OCI-LY3 (cell line): ENCODE data around the gene BST1.

Source experiments
- EZH2phosphoT487 ChIP-seq: fragments of 200-600 bp; shearing (Covaris generic); IDR thresholded peaks from 2 replicates; pipeline ENCODE4 v1.6.1; 2018; ENCODE audit warnings: antibody characterized with exemption, mixed run types, low read depth
- TF ChIP-seq, protein P1 (sequence below): fragments of 200-600, 300-600 bp; sonication (generic); IDR thresholded peaks from 2 replicates; pipeline ENCODE4 v1.5.1; 2014; ENCODE audit warnings: antibody characterized with exemption, low read length, low read depth

DNA sequence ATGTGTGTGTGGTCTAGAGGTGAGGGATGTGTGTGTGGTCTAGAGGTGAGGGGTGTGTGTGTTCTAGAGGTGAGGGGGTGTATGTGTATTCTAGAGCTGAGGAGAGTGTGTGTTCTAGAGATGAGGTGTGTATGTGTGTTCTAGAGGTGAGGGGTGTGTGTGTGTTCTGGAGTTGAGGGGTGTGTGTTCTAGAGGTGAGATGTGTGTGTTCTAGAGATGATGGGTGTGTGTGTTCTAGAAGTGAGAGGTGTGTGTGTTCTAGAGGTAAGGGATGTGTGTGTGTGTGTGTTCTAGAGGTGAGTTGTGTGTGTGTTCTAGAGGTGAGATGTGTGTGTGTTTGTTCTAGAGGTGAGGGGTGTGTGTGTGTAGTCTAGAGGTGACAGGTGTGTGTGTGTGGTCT is 1.3 kb downstream of the BST1 start:
- TF ChIP-seq, protein P1, sequence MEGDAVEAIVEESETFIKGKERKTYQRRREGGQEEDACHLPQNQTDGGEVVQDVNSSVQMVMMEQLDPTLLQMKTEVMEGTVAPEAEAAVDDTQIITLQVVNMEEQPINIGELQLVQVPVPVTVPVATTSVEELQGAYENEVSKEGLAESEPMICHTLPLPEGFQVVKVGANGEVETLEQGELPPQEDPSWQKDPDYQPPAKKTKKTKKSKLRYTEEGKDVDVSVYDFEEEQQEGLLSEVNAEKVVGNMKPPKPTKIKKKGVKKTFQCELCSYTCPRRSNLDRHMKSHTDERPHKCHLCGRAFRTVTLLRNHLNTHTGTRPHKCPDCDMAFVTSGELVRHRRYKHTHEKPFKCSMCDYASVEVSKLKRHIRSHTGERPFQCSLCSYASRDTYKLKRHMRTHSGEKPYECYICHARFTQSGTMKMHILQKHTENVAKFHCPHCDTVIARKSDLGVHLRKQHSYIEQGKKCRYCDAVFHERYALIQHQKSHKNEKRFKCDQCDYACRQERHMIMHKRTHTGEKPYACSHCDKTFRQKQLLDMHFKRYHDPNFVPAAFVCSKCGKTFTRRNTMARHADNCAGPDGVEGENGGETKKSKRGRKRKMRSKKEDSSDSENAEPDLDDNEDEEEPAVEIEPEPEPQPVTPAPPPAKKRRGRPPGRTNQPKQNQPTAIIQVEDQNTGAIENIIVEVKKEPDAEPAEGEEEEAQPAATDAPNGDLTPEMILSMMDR = no peak
- no peak for TF ChIP-seq EZH2phosphoT487
